ENCODE measurements around the gene KCNE2.
"Not testable (repeated sequence)": the region's sequence is repeated elsewhere in the genome, so short reads cannot be mapped to it uniquely, and the experiment has no call there.

KCNE2 gene

DNA sequence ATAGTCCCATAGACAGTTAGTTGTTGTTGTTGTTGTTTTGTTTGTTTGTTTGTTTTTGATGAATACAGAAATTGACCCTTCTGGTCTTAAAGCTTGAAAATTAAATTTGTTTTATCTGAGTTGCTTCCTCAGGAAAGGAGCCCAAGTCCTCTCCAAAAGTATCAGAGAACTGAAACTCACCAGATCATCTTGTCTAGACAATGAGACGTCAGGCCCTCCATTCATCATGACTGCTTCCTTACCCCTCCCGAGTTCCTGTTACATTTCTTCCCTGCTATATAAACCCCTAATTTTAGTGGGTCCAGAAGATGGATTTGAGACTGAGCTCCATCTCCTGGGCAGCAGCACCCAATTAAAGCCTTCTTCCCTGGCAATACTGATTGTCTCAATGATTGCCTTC lies 42.9 kb downstream of the KCNE2 start:
- not testable (repeated sequence) for DNase-seq

DNA sequence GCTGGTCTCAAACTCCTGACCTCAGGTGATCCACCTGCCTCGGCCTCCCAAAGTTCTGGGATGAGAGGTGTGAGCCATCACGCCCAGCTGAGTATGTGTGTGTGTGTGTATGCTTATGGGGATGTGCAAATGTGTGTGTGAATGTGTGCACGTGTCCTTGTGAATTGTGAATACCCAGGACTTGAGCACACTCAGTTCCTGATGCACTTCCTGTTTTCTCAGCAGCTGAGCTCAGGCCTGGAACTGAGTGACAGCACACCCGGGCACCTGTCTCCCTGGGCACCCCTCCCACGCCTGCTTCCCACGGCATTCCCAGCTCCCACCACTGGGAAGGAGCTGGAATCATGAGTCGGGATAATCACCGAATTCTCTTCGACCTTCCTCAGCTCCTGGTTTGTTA lies 43.5 kb downstream of the KCNE2 start:
- not testable (repeated sequence) for DNase-seq

DNA sequence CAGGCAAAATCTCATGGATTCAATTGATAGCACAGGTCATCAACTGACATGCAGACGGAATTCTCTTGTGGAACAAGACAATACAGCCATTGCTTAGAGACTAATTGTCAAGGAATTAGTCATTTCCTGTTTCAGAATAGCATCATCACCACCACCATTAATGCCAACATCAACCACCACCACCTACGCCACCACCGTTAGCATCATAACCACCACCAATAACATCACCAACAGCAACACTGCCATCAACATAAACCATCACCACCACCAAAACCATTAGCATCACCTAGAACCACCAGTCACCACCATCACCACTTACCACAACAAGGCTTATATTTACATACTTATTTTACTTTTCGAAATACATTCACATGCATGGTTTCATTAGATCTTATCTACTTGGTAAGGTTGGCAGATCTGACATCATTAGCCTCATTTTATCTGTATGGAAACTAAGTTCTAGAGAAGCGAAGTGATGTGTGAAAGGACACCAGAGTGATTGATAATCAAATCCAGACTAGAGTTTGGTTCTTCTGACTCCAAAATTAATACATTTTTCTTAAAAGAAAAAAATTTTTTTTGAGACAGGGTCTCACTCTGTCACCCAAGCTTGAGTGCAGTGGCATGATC lies 53.8 kb downstream of the KCNE2 start:
- DNase-seq, result not testable (repeated sequence)
